Measurements from ENCODE around the gene USP40.
A peak's percentile ranks its signal among the peaks of the same experiment; 100 is the strongest.

USP40 gene

GRCh38 chr2:233495503-233496496 is 70.8 kb downstream of the USP40 start:
- DNase-seq (ENCODE audit: low spot score): no peak

GRCh38 chr2:233492751-233493150 is 73.8 kb downstream of the USP40 start:
- DNase-seq (ENCODE audit: low spot score): no peak

GRCh38 chr2:233492078-233492477 is 74.5 kb downstream of the USP40 start:
- DNase-seq (ENCODE audit: low spot score): no peak

GRCh38 chr2:233491326-233491725 is 75.3 kb downstream of the USP40 start:
- DNase-seq (ENCODE audit: low spot score): no peak

GRCh38 chr2:233490831-233491230 is 75.8 kb downstream of the USP40 start:
- no peak for DNase-seq (ENCODE audit: low spot score)

GRCh38 chr2:233489666-233490065 is 76.9 kb downstream of the USP40 start:
- no peak for DNase-seq (ENCODE audit: low spot score)

GRCh38 chr2:233489143-233489542 is 77.4 kb downstream of the USP40 start:
- no peak for DNase-seq (ENCODE audit: low spot score)

- DNase-seq (ENCODE audit: low spot score): peak; percentile 6
These were observed 78.7 kb downstream of the USP40 start for GRCh38 chr2:233487748-233488345.

- peak; percentile 77 for DNase-seq (ENCODE audit: low spot score)
These were observed 79.6 kb downstream of the USP40 start for GRCh38 chr2:233486778-233487552.

- DNase-seq (ENCODE audit: low spot score): no peak
These were observed 80.2 kb downstream of the USP40 start for GRCh38 chr2:233486357-233486756.

GRCh38 chr2:233485726-233486125 is 80.9 kb downstream of the USP40 start:
- no peak for DNase-seq (ENCODE audit: low spot score)

GRCh38 chr2:233482616-233483015 is 84.0 kb downstream of the USP40 start:
- no peak for DNase-seq (ENCODE audit: low spot score)

- DNase-seq (ENCODE audit: low spot score): no peak
These were observed 85.0 kb downstream of the USP40 start for GRCh38 chr2:233481368-233482142.

- no peak for DNase-seq (ENCODE audit: low spot score)
These were observed 85.9 kb downstream of the USP40 start for GRCh38 chr2:233480490-233481202.

GRCh38 chr2:233479616-233480489 is 86.7 kb downstream of the USP40 start:
- no peak for DNase-seq (ENCODE audit: low spot score)

GRCh38 chr2:233477548-233478433 is 88.8 kb downstream of the USP40 start:
- no peak for DNase-seq (ENCODE audit: low spot score)

- no peak for DNase-seq (ENCODE audit: low spot score)
These were observed 89.7 kb downstream of the USP40 start for GRCh38 chr2:233476651-233477547.

GRCh38 chr2:233476063-233476410 is 90.5 kb downstream of the USP40 start:
- no peak for DNase-seq (ENCODE audit: low spot score)

Data from hepatic stellate cell (primary cell).